Ascending aorta (tissue), 2 donors: Measurements from ENCODE around the gene PCK2. TPM values are rescaled to one million over a fixed set of nuclear protein-coding genes. Genes with fewer than 3 reads are reported as not detected.
A peak's percentile ranks its signal among the peaks of the same experiment; 100 is the strongest.

ENCODE experiments used
- DNase-seq, 2 donors: peaks; one replicate each; pipeline ENCODE4 v3.0.0-alpha.2; 2019; ENCODE audit warnings: low spot score in 2 of 2
- H3K27ac ChIP-seq, 2 donors: fragments of 200-600 bp; sonication (generic); one replicate each; pipeline ENCODE4 v1.5.1; 2016 to 2017; ENCODE audit warnings: mild to moderate bottlenecking in 1 of 2
- H3K27me3 ChIP-seq: fragments of 200-600 bp; sonication (generic); one replicate; pipeline ENCODE4 v1.5.1; 2017
- H3K36me3 ChIP-seq, 2 donors: fragments of 200-600 bp; sonication (generic); one replicate each; pipeline ENCODE4 v1.5.1; 2016
- H3K4me1 ChIP-seq, 2 donors: fragments of 200-600 bp; sonication (generic); one replicate each; pipeline ENCODE4 v1.5.1; 2016 to 2017; ENCODE audit warnings: mild to moderate bottlenecking in 1 of 2
- H3K4me3 ChIP-seq, 2 donors: fragments of 200-600 bp; sonication (generic); one replicate each; pipeline ENCODE4 v1.5.1; 2016 to 2017; ENCODE audit warnings: mild to moderate bottlenecking in 1 of 2
- H3K9me3 ChIP-seq, 2 donors: fragments of 200-600 bp; sonication (generic); one replicate each; pipeline ENCODE4 v1.5.1; 2016
- intact Hi-C: fragments of 100-400 bp; cut with DNase I; formaldehyde crosslinking; loops from one replicate; pipeline ENCODE4 v1.15.1; 2023
- total RNA-seq: library from RNA; depleted of rRNA; stranded (reverse); fragments of >200 nt; gene quantifications from one replicate; pipeline ENCODE4 v1.1.0, GENCODE V29; 2016
- TF ChIP-seq, protein P1 (sequence below), 3 experiments: fragments of 200-600 bp in 2 of 3; fragments of 450-650 bp in 1 of 3; sonication (generic) in 2 of 3; IDR thresholded peaks; one replicate each; pipeline ENCODE4 v1.5.1; 2016 to 2019; ENCODE audit warnings: antibody characterized with exemption in 3 of 3, mild to moderate bottlenecking in 1 of 3, moderate library complexity in 1 of 3

Gene PCK2
- total RNA-seq, 1 donor from 2014 or later, result 26.1 TPM

GRCh38 chr14:24092505-24093206 is 1.5 kb upstream of the PCK2 start:
- no peak for DNase-seq
- Histone ChIP-seq H3K9me3 (no peaks in the 10 kb centered on the region), H3K27ac (peak overlapping the region; percentile 92 to 95), H3K36me3 (no peaks in the 10 kb centered on the region), H3K4me3 (no peak overlapping the region), H3K27me3 (no peaks in the 10 kb centered on the region), H3K4me1 (peaks cover 0 to 11% of the 10 kb centered on the region in 2 donors)
- TF ChIP-seq, protein P1, sequence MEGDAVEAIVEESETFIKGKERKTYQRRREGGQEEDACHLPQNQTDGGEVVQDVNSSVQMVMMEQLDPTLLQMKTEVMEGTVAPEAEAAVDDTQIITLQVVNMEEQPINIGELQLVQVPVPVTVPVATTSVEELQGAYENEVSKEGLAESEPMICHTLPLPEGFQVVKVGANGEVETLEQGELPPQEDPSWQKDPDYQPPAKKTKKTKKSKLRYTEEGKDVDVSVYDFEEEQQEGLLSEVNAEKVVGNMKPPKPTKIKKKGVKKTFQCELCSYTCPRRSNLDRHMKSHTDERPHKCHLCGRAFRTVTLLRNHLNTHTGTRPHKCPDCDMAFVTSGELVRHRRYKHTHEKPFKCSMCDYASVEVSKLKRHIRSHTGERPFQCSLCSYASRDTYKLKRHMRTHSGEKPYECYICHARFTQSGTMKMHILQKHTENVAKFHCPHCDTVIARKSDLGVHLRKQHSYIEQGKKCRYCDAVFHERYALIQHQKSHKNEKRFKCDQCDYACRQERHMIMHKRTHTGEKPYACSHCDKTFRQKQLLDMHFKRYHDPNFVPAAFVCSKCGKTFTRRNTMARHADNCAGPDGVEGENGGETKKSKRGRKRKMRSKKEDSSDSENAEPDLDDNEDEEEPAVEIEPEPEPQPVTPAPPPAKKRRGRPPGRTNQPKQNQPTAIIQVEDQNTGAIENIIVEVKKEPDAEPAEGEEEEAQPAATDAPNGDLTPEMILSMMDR (IDR thresholded peaks at IDR 0.05), result no peak
- intact Hi-C loops, result loop anchor here (5.0 kb wide), 1 partner anchor 535 kb away; the partner anchor contains the start of gene THTPA

GRCh38 chr14:24093207-24093900 is 757 bp upstream of the PCK2 start:
- intact Hi-C loops, result loop anchor here (5.0 kb wide), 1 partner anchor 536 kb away; the partner anchor contains the start of gene THTPA

GRCh38 chr14:24094841-24095270 is 745 bp downstream of the PCK2 start:
- intact Hi-C loops, result loop anchor here (1.0 to 5.0 kb wide), 3 partner anchors 13 to 538 kb away; partner anchors contain the start of genes DCAF11, NRL and THTPA
- TF ChIP-seq, protein P1 (IDR thresholded peaks at IDR 0.05), result no peak
- H3K4me1 ChIP-seq, result peaks cover 0 to 11% of the 10 kb centered on the region in 2 donors
- peak overlapping the region; percentile 72 to 81 for H3K4me3 ChIP-seq
- no peaks in the 10 kb centered on the region for H3K27me3 ChIP-seq
- peak overlapping the region; percentile 92 to 95 for H3K27ac ChIP-seq
- H3K9me3 ChIP-seq, result no peaks in the 10 kb centered on the region
- H3K36me3 ChIP-seq, result peaks cover 1 to 4% of the 10 kb centered on the region in 2 donors
- no peak for DNase-seq

More at GRCh38 chr14:24093207-24093900, 757 bp upstream of the PCK2 start:
- Histone ChIP-seq H3K27me3 (no peaks in the 10 kb centered on the region), H3K36me3 (no peaks in the 10 kb centered on the region), H3K9me3 (no peaks in the 10 kb centered on the region), H3K27ac (peak overlapping the region; percentile 92 to 95), H3K4me1 (peaks cover 0 to 11% of the 10 kb centered on the region in 2 donors), H3K4me3 (peak overlapping the region; percentile 72 to 81)
- TF ChIP-seq, protein P1 (IDR thresholded peaks at IDR 0.05), result peak in 1 of 3 experiments; percentile 14
- no peak for DNase-seq

DNA sequence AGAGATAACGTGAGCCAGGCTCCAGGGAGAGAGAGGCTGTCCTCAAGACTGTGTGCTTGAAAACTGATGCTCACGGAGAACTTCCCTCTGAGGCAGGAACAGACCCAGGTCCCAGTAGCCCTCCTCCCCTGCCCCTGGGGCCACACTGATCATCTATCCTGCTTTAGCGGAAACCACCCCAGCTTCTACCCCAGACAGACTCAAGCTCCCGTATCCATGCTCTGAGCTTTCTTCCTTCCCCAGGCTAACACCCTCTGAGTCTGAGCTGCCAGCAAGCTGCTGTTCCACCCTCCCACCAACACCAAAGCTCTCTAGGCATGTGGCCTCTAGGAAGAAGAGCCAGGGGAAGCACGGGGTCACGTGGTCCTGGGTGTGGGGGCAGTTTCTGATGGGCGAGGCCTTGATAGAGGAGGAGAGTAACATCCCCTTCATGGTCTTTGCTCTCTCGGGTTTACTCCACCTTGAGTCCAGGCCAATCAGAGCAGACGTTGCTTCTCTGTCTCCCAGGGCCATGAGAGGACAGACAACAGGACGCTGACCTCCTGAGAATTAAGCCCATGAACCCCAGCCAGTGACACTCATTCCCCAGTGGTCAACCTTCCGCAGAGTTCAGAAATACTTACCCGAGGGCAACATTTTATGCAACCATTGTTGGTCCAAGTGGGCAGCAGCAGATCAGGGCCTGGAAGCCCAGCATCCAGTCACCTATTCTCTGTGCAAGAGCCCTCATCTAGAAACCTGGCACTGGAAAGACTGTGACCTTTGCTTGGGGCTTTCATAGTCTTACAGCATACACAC is 1.4 kb downstream of the PCK2 start:
- H3K27ac ChIP-seq, result peak overlapping the region; percentile 92 to 95
- H3K4me3 ChIP-seq, result peak overlapping the region; percentile 72 to 81
- H3K4me1 ChIP-seq, result peaks cover 0 to 11% of the 10 kb centered on the region in 2 donors
- peaks cover 4 to 5% of the 10 kb centered on the region in 2 donors for H3K36me3 ChIP-seq
- no peaks in the 10 kb centered on the region for H3K27me3 ChIP-seq
- TF ChIP-seq, protein P1 (IDR thresholded peaks at IDR 0.05), result no peak
- intact Hi-C loops, result no loop called here
- no peaks in the 10 kb centered on the region for H3K9me3 ChIP-seq
- DNase-seq, result no peak

DNA sequence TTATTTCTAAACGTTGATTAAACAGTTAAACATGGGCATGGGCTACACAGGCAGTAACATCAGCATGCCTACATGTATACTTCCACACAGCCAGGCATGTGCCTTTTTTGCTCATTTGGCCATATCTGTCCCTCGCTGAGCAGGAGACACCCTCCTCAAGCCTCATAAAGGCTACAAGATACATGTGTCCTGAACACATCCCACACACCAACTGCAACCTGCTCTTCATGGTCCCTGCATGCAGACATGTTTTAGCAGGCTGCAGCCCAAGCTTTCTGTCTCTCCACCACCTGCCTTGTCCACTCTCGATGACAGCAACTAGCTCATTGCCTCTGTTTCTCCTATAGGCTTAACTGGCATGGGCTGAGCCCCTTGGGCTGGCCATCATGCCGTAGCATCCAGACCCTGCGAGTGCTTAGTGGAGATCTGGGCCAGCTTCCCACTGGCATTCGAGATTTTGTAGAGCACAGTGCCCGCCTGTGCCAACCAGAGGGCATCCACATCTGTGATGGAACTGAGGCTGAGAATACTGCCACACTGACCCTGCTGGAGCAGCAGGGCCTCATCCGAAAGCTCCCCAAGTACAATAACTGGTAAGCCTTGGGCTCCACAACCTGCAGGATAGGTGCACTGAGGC is 2.6 kb downstream of the PCK2 start:
- DNase-seq, result no peak
- Histone ChIP-seq H3K27me3 (no peaks in the 10 kb centered on the region), H3K9me3 (no peaks in the 10 kb centered on the region), H3K27ac (no peak overlapping the region), H3K4me3 (no peak overlapping the region), H3K36me3 (peaks cover 5 to 6% of the 10 kb centered on the region in 2 donors), H3K4me1 (peaks cover 0 to 11% of the 10 kb centered on the region in 2 donors)
- TF ChIP-seq, protein P1 (IDR thresholded peaks at IDR 0.05), result no peak
- intact Hi-C loops, result no loop called here
